Endothelial cell of umbilical vein (primary cell): ENCODE results near the gene ZNF75A. TPM values are rescaled to one million over a fixed set of nuclear protein-coding genes. Genes with fewer than 3 reads are reported as not detected.
A peak's percentile ranks its signal among the peaks of the same experiment; 100 is the strongest.

Source experiments
- BruUV-seq: library from RNA; stranded (reverse); fragments of 400-500 nt; replicated peaks from 2 replicates; lab custom pipeline; 2021; lab: Mats Ljungman, UMichigan
- CTCF ChIA-PET: fragments of 300-600, 350-600 bp; sonication (Branson Sonifier 250); formaldehyde crosslinking; loops from one replicate; lab custom pipeline; 2021; ENCODE audit warnings: antibody characterized with exemption, inconsistent platforms; lab: Charles Lee
- POLR2A ChIA-PET: fragments of 300-600, 350-600 bp; sonication (Branson Sonifier 250); formaldehyde crosslinking; loops from one replicate; lab custom pipeline; 2021; ENCODE audit warnings: antibody characterized with exemption, inconsistent platforms; lab: Charles Lee
- DNase-seq: peaks from one replicate; pipeline ENCODE4 v3.0.0-alpha.2; 2011; ENCODE audit warnings: low read depth, low spot score
- FAIRE-seq: peaks from 2 replicates; lab custom pipeline; 2011; peaks lifted over from hg19 to GRCh38; lab: Jason Lieb, UNC
- H2AFZ ChIP-seq: 2 replicates; pipeline ENCODE4 v1.6.0; 2012; ENCODE audit warnings: low read depth, low read length, control low read depth, inconsistent platforms
- H3K27ac ChIP-seq: 2 replicates; pipeline ENCODE4 v1.5.1; 2011; ENCODE audit warnings: low read depth, mild to moderate bottlenecking, control low read depth, low read length, moderate library complexity; ENCODE audit not compliant: insufficient read depth
- H3K27me3 ChIP-seq, 2 experiments: 2 replicates each; pipeline versions ENCODE4 v1.6.0 to v1.6.1; 2011; ENCODE audit warnings: low read length in 2 of 2, mixed read lengths in 1 of 2; ENCODE audit not compliant: control insufficient read depth in 2 of 2, insufficient read depth in 2 of 2
- H3K36me3 ChIP-seq, 2 experiments: 2 replicates in 1 of 2; 3 replicates in 1 of 2; pipeline ENCODE4 v1.5.1; 2011; ENCODE audit warnings: low read length in 2 of 2, mild to moderate bottlenecking in 1 of 2, moderate library complexity in 1 of 2; ENCODE audit not compliant: control insufficient read depth in 2 of 2, insufficient read depth in 2 of 2; ENCODE audit errors: extremely low read depth in 1 of 2
- H3K4me1 ChIP-seq: 3 replicates; pipeline ENCODE4 v1.5.1; 2011; ENCODE audit warnings: mild to moderate bottlenecking, low read length; ENCODE audit not compliant: control insufficient read depth, insufficient read depth; ENCODE audit errors: extremely low read depth
- H3K4me2 ChIP-seq: 2 replicates; pipeline ENCODE4 v1.6.1; 2011; ENCODE audit warnings: low read length, control low read depth, mixed read lengths; ENCODE audit not compliant: insufficient read depth
- H3K4me3 ChIP-seq, 3 experiments: fragments of 200-600 bp in 1 of 3; sonication (generic), shearing (Covaris generic) in 1 of 3; replicated peaks in 1 of 3; 2 replicates each; pipeline ENCODE4 v1.5.1; 2011 to 2016; ENCODE audit warnings: control low read depth in 3 of 3, low read length in 3 of 3, mild to moderate bottlenecking in 2 of 3, inconsistent platforms in 1 of 3, low read depth in 1 of 3, moderate library complexity in 1 of 3; ENCODE audit not compliant: insufficient read depth in 1 of 3
- H3K79me2 ChIP-seq: 2 replicates; pipeline ENCODE4 v1.6.0; 2012; ENCODE audit warnings: low read length, inconsistent platforms; ENCODE audit not compliant: control insufficient read depth, insufficient read depth
- H3K9ac ChIP-seq: replicated peaks from 2 replicates; pipeline ENCODE3; 2011; ENCODE audit warnings: low read length, control low read depth; ENCODE audit not compliant: insufficient read depth; ENCODE audit errors: extremely low read depth
- H3K9me1 ChIP-seq: replicated peaks from 3 replicates; pipeline ENCODE4 v1.6.0; 2011; ENCODE audit warnings: mild to moderate bottlenecking, low read length; ENCODE audit not compliant: control insufficient read depth, insufficient read depth; ENCODE audit errors: extremely low read depth
- H3K9me3 ChIP-seq: replicated peaks from 2 replicates; pipeline ENCODE4 v1.5.1; 2012; ENCODE audit warnings: low read length, inconsistent platforms; ENCODE audit not compliant: control insufficient read depth, insufficient read depth
- H4K20me1 ChIP-seq: replicated peaks from 2 replicates; pipeline ENCODE3; 2011; ENCODE audit warnings: mild to moderate bottlenecking, low read length; ENCODE audit not compliant: control insufficient read depth, insufficient read depth; ENCODE audit errors: extremely low read depth
- CTCF ChIP-seq, 2 donors: IDR thresholded peaks; 1 replicate in 1 of 2; 2 replicates in 1 of 2; pipeline ENCODE4 v1.5.1; 2011; ENCODE audit warnings: low read length in 2 of 2, mild to moderate bottlenecking in 2 of 2, moderate library complexity in 2 of 2, control low read depth in 1 of 2, inconsistent platforms in 1 of 2, low read depth in 1 of 2; ENCODE audit not compliant: insufficient read depth in 1 of 2; ENCODE audit errors: extremely low read depth in 1 of 2
- EZH2 ChIP-seq: IDR thresholded peaks from 2 replicates; pipeline ENCODE4 v1.6.1; 2012; ENCODE audit warnings: borderline replicate concordance, low read depth, mild to moderate bottlenecking, moderate library complexity, low read length, inconsistent platforms; ENCODE audit not compliant: severe bottlenecking
- FOS ChIP-seq: IDR thresholded peaks from 2 replicates; pipeline ENCODE4 v1.6.1; 2011; ENCODE audit warnings: mild to moderate bottlenecking, low read length, moderate library complexity, borderline replicate concordance; ENCODE audit not compliant: insufficient read depth
- JUN ChIP-seq: IDR thresholded peaks from 2 replicates; pipeline ENCODE4 v1.6.1; 2011; ENCODE audit warnings: borderline replicate concordance, low read depth; ENCODE audit not compliant: insufficient read length, insufficient read depth
- MAX ChIP-seq: IDR thresholded peaks from 2 replicates; pipeline ENCODE4 v1.6.1; 2011; ENCODE audit not compliant: insufficient read depth, insufficient read length
- POLR2A ChIP-seq: IDR thresholded peaks from 2 replicates; pipeline ENCODE4 v1.6.1; 2012; ENCODE audit warnings: low read depth, mild to moderate bottlenecking, control low read depth, low read length
- dilution Hi-C: fragments of 300-500 bp; cut with MboI; formaldehyde crosslinking; loops from one replicate; pipeline ENCODE4 v1.15.0; 2019; ENCODE audit warnings: low sequenced_read_pairs; ENCODE audit not compliant: extremely low pct_ligation_motif_present
- intact Hi-C: fragments of 100-400 bp; cut with micrococcal nuclease; formaldehyde crosslinking; loops from one replicate; pipeline ENCODE4 v1.10.0; 2022
- polyA plus RNA-seq, 4 experiments: library from polyadenylated mRNA; depleted of rRNA in 3 of 4; stranded (reverse) in 3 of 4; unstranded in 1 of 4; fragments of >200 nt; gene quantifications; 2 replicates each; pipeline versions ENCODE4 v1.2.1 to v1.2.3, GENCODE V29; 2011 to 2012; ENCODE audit warnings: missing spikeins in 1 of 4
- total RNA-seq: library from RNA; stranded (reverse); gene quantifications from 2 replicates; pipeline ENCODE4 v1.2.3, GENCODE V29; 2021

The ZNF75A gene
- total and polyA plus RNA-seq, 2 donors (not counting 3 experiments of a cell fraction or from before 2014, with no cell fraction given) = 8.3 to 28.4 TPM

- Histone ChIP-seq H3K9ac (no peak overlapping the region), H3K4me3 (peak overlapping the region in 2 of 3 experiments; percentile 77 to 79), H3K4me2 (peak overlapping the region; percentile 93), H4K20me1 (no peaks in the 10 kb centered on the region), H3K36me3 (peaks cover 12 to 20% of the 10 kb centered on the region in 2 experiments), H3K79me2 (peaks cover 43% of the 10 kb centered on the region), H3K4me1 (peaks cover 13% of the 10 kb centered on the region), H3K9me3 (peaks cover 12% of the 10 kb centered on the region), H3K9me1 (no peaks in the 10 kb centered on the region), H2AFZ (no peak overlapping the region), H3K27ac (no peak overlapping the region), H3K27me3 (no peaks in the 10 kb centered on the region)
- CTCF ChIA-PET = interaction anchor here (3.2 kb wide), 1 partner anchor 18 kb away, joined by 21 read pairs; no protein-coding TSS in a partner anchor
- FAIRE-seq (no peak), DNase-seq (no peak)
- dilution Hi-C loops (no loop called here), intact Hi-C loops (no loop called here)
- BruUV-seq = no TSS peak
- TF ChIP-seq EZH2 (no peak), JUN (no peak)
- POLR2A ChIA-PET = no interaction called here
Observed at GRCh38 chr16:3285131-3285530, 20.2 kb upstream of the ZNF75A start.

GRCh38 chr16:3289998-3290673 lies 15.2 kb upstream of the ZNF75A start:
- ChIA-PET POLR2A (interaction anchor here (0.9 kb wide), 1 partner anchor 154 kb away, joined by 3 read pairs; the partner anchor contains the start of gene NAA60), CTCF (no interaction called here)
- Histone ChIP-seq H4K20me1 (no peaks in the 10 kb centered on the region), H3K4me1 (peaks cover 1% of the 10 kb centered on the region), H3K9ac (no peak overlapping the region), H3K9me1 (no peaks in the 10 kb centered on the region), H3K4me2 (no peak overlapping the region), H3K79me2 (peaks cover 31% of the 10 kb centered on the region), H3K36me3 (peaks cover 26 to 37% of the 10 kb centered on the region in 2 experiments), H3K9me3 (peaks cover 20% of the 10 kb centered on the region), H3K27me3 (no peaks in the 10 kb centered on the region), H2AFZ (no peak overlapping the region), H3K4me3 (no peak overlapping the region), H3K27ac (no peak overlapping the region)
- TF ChIP-seq FOS = no peak
- no peak for TF ChIP-seq EZH2
- TF ChIP-seq CTCF (IDR thresholded peaks at IDR 0.05; ENCODE audit: extremely low read depth in 1 of 2, insufficient read depth in 1 of 2, low read depth in 1 of 2, low read length in 2 of 2) = no peak
- no peak for TF ChIP-seq JUN
- no peak for TF ChIP-seq POLR2A
- TF ChIP-seq MAX = no peak
- intact Hi-C loops = no loop called here
- FAIRE-seq = no peak
- DNase-seq = no peak
- dilution Hi-C loops = no loop called here
- BruUV-seq = no TSS peak
